PC-3 (cell line): ENCODE data around the gene ORAI2. TPM values are rescaled to one million over a fixed set of nuclear protein-coding genes. Genes with fewer than 3 reads are reported as not detected.
"Not testable (repeated sequence)": the region's sequence is repeated elsewhere in the genome, so short reads cannot be mapped to it uniquely, and the experiment has no call there.

Source experiments
- ATAC-seq: fragments of 200-7000 bp; cut with Tn5 transposase; 2 replicates; pipeline ENCODE4 v1.9.1; 2020; ENCODE audit warnings: mild to moderate bottlenecking, moderate library complexity
- BruUV-seq: library from RNA; stranded (reverse); fragments of 400-500 nt; replicated peaks from 2 replicates; lab custom pipeline; 2021; lab: Mats Ljungman, UMichigan
- CTCF ChIA-PET: fragments of 300-600 bp; sonication (Branson Sonifier 250); formaldehyde crosslinking; loops from one replicate; lab custom pipeline; 2022; ENCODE audit warnings: antibody characterized with exemption; lab: Charles Lee
- POLR2A ChIA-PET: fragments of 300-600 bp; sonication (Branson Sonifier 250); formaldehyde crosslinking; loops from one replicate; lab custom pipeline; 2022; ENCODE audit warnings: antibody characterized with exemption; ENCODE audit not compliant: unreplicated experiment; lab: Charles Lee
- DNase-seq: peaks from one replicate; pipeline ENCODE4 v3.0.0-alpha.2; 2015
- H2AFZ ChIP-seq: fragments of 300-600 bp; sonication (generic); 2 replicates; pipeline ENCODE4 v1.6.0; 2016; ENCODE audit warnings: antibody characterized with exemption, low read length
- H3F3A ChIP-seq: fragments of 300-600 bp; sonication (generic); one replicate; pipeline ENCODE4 v1.6.0; 2017; ENCODE audit warnings: antibody characterized with exemption, low read length, control low read depth, mild to moderate bottlenecking; ENCODE audit not compliant: unreplicated experiment
- H3K27ac ChIP-seq: fragments of 300-600 bp; sonication (generic); 2 replicates; pipeline ENCODE4 v1.5.1; 2016; ENCODE audit warnings: mild to moderate bottlenecking, low read length
- H3K27me3 ChIP-seq: fragments of 300-600 bp; sonication (generic); 2 replicates; pipeline ENCODE4 v1.6.1; 2016; ENCODE audit warnings: low read length, mixed read lengths
- H3K36me3 ChIP-seq: fragments of 300-600 bp; sonication (generic); 2 replicates; pipeline ENCODE4 v1.6.1; 2016; ENCODE audit warnings: low read depth, mixed run types, low read length, mixed read lengths
- H3K4me1 ChIP-seq: fragments of 300-600 bp; sonication (generic); 2 replicates; pipeline ENCODE4 v1.5.1; 2016; ENCODE audit warnings: low read length; ENCODE audit not compliant: insufficient read depth
- H3K4me2 ChIP-seq: fragments of 300-600 bp; sonication (generic); 2 replicates; pipeline ENCODE4 v1.6.0; 2016; ENCODE audit warnings: low read length
- H3K4me3 ChIP-seq: fragments of 300-600 bp; sonication (generic); 2 replicates; pipeline ENCODE4 v1.5.1; 2016; ENCODE audit warnings: mild to moderate bottlenecking, low read length, mixed read lengths
- H3K79me2 ChIP-seq: fragments of 300-600 bp; sonication (generic); 2 replicates; pipeline ENCODE4 v1.6.1; 2017; ENCODE audit warnings: low read length, mixed read lengths
- H3K9ac ChIP-seq: fragments of 300-600 bp; sonication (generic); 2 replicates; pipeline ENCODE4 v1.6.0; 2016; ENCODE audit warnings: mild to moderate bottlenecking, low read length
- H3K9me2 ChIP-seq: fragments of 300-600 bp; sonication (generic); replicated peaks from 2 replicates; pipeline ENCODE4 v1.6.1; 2016; ENCODE audit warnings: mixed run types, low read length, mixed read lengths
- H3K9me3 ChIP-seq: fragments of 300-600 bp; sonication (generic); 2 replicates; pipeline ENCODE4 v1.6.1; 2016; ENCODE audit warnings: low read length, mixed read lengths
- H4K20me1 ChIP-seq: fragments of 300-600 bp; sonication (generic); 2 replicates; pipeline ENCODE4 v1.6.1; 2016; ENCODE audit warnings: low read length, mixed read lengths
- EZH2 ChIP-seq: fragments of 300-600 bp; sonication (generic); IDR thresholded peaks from one replicate; pipeline ENCODE4 v1.6.1; 2017; ENCODE audit warnings: antibody characterized with exemption, mild to moderate bottlenecking, low read length; ENCODE audit not compliant: unreplicated experiment
- EZH2phosphoT487 ChIP-seq: fragments of 300-600 bp; sonication (generic); IDR thresholded peaks from 2 replicates; pipeline ENCODE4 v1.6.1; 2018; ENCODE audit warnings: mild to moderate bottlenecking, antibody characterized with exemption, low read length, borderline replicate concordance
- intact Hi-C: fragments of 100-400 bp; cut with micrococcal nuclease; formaldehyde crosslinking; loops from 2 replicates; pipeline ENCODE4 v1.9.0; 2023
- total RNA-seq: library from RNA; depleted of rRNA; stranded (reverse); fragments of >200 nt; gene quantifications from 2 replicates; pipeline ENCODE4 v1.2.3, GENCODE V29; 2014
- TF ChIP-seq, protein P1 (sequence below): fragments of 300-600 bp; sonication (generic); conservative IDR thresholded peaks from 2 replicates; pipeline ENCODE4 v1.5.1; 2017; ENCODE audit warnings: antibody characterized with exemption, low read depth, mild to moderate bottlenecking, low read length

ORAI2 gene
- total RNA-seq, 1 experiment from 2014 or later = 20.8 TPM

DNA sequence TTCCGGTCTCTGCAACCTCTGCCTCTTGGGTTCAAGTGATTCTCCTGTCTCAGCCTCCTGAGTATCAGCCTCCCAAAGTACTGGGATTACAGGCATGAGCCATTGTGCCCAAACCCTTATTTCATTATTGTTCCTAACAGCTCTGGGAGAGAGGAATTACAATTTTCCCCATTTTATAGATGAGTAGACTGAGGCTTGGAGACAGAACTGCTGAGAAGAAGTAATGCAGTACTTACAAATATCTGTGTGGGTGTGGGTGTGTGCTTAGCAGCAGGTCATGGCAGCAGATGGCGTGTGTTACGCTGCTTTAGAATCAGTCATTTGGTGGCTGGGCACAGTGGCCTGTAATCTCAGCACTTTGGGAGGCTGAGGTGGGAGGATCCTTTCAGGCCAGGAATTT lies 29.8 kb upstream of the ORAI2 start:
- Histone ChIP-seq H3K4me1 (no peaks in the 10 kb centered on the region), H3K4me3 (no peak overlapping the region), H3K27me3 (no peaks in the 10 kb centered on the region), H2AFZ (no peak overlapping the region), H4K20me1 (no peaks in the 10 kb centered on the region), H3K9me2 (no peaks in the 10 kb centered on the region), H3F3A (no peaks in the 10 kb centered on the region), H3K4me2 (no peak overlapping the region), H3K9ac (no peak overlapping the region), H3K9me3 (no peaks in the 10 kb centered on the region), H3K27ac (no peak overlapping the region), H3K36me3 (peaks cover 41% of the 10 kb centered on the region), H3K79me2 (no peaks in the 10 kb centered on the region)
- DNase-seq (no peak), ATAC-seq (no peak)
- CTCF ChIA-PET = no interaction called here
- intact Hi-C loops = no loop called here
- no peak for TF ChIP-seq EZH2phosphoT487
- TF ChIP-seq EZH2 = no peak
- TF ChIP-seq, protein P1, sequence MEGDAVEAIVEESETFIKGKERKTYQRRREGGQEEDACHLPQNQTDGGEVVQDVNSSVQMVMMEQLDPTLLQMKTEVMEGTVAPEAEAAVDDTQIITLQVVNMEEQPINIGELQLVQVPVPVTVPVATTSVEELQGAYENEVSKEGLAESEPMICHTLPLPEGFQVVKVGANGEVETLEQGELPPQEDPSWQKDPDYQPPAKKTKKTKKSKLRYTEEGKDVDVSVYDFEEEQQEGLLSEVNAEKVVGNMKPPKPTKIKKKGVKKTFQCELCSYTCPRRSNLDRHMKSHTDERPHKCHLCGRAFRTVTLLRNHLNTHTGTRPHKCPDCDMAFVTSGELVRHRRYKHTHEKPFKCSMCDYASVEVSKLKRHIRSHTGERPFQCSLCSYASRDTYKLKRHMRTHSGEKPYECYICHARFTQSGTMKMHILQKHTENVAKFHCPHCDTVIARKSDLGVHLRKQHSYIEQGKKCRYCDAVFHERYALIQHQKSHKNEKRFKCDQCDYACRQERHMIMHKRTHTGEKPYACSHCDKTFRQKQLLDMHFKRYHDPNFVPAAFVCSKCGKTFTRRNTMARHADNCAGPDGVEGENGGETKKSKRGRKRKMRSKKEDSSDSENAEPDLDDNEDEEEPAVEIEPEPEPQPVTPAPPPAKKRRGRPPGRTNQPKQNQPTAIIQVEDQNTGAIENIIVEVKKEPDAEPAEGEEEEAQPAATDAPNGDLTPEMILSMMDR = no peak
- POLR2A ChIA-PET = no interaction called here
- BruUV-seq = no TSS peak

DNA sequence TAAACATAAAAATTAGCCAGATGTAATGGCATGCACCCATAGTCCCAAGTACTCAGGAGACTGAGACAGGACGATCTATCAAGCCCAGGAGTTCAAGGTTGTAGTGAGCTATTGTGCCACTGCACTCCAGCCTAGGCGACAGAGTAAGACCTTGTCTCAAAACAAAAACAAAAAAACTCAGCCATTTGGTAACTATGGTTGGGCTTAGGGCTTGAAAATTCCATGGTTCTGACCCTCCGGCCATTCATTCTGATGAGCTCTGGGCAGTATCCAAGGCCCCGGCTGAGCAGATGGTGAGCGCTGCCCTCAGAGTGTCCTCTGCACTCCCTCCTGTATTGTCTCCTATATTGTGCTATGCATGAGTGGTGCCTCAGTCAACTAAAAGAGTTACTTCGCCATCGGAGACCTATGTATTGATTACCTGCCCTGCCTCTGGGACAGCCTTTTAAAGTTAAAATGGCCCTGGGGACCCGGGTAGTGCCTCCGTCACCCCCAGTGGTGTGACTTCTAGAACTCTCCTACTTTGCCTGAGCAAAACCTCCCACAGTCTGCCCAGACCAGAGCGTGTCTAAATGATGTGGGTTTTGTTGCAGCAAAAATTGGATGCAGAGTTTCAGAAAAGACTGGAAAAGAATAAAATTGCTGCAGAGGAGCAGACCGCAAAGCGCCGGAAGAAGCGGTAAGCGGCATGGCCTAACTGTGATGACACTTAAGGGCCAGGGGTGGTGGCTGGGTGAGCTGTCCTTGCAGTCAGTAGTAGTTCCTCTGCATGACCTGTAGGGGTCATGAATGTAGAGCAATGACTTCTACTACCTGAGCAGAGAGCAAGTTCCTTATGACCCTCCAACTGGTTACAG lies 29.1 kb upstream of the ORAI2 start:
- Histone ChIP-seq H3K27me3 (no peaks in the 10 kb centered on the region), H3F3A (no peaks in the 10 kb centered on the region), H3K9me3 (no peaks in the 10 kb centered on the region), H3K4me2 (no peak overlapping the region), H3K4me1 (no peaks in the 10 kb centered on the region), H3K4me3 (no peak overlapping the region), H3K79me2 (no peaks in the 10 kb centered on the region), H3K9ac (no peak overlapping the region), H3K9me2 (no peaks in the 10 kb centered on the region), H2AFZ (no peak overlapping the region), H3K36me3 (peaks cover 40% of the 10 kb centered on the region), H3K27ac (no peak overlapping the region), H4K20me1 (no peaks in the 10 kb centered on the region)
- ChIA-PET POLR2A (interaction anchor here (0.6 kb wide), 1 partner anchor 61 kb away, joined by 5 read pairs; no protein-coding TSS in a partner anchor), CTCF (interaction anchor here (0.7 to 1.1 kb wide), 3 partner anchors 46 to 61 kb away, joined by 3 to 4 read pairs (median 3); no protein-coding TSS in a partner anchor)
- BruUV-seq = no TSS peak
- intact Hi-C loops = loop anchor here (2.0 kb wide), 1 partner anchor 61 kb away; the partner anchor contains the start of genes ALKBH4 and LRWD1
- no peak for TF ChIP-seq EZH2phosphoT487
- TF ChIP-seq, protein P1 = peak; percentile 57
- DNase-seq (peak; percentile 59), ATAC-seq (peak; percentile 98)

DNA sequence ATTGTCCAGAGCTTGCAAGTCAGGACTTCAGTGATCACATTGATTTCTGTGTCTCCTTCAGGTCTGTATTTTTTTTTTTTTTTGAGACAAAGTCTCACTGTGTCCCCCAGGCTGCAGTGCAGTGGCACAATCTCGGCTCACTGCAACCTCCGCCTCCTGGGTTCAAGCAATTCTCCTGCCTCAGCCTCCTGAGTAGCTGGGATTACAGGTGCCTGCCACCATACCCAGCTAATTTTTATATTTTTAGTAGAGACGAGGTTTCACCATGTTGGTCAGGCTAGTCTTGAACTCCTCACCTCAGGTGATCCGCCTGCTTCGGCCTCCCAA lies 28.6 kb upstream of the ORAI2 start:
- POLR2A ChIA-PET, BruUV-seq: not testable (repeated sequence)
- H3K36me3 ChIP-seq = peaks cover 40% of the 10 kb centered on the region

More for the DNA sequence above, 28.6 kb upstream of the ORAI2 start:
- H3K9me2 ChIP-seq, H4K20me1 ChIP-seq, H3K4me3 ChIP-seq, H3F3A ChIP-seq, H3K4me2 ChIP-seq, H3K27me3 ChIP-seq, H2AFZ ChIP-seq, H3K27ac ChIP-seq, DNase-seq, H3K9me3 ChIP-seq, ATAC-seq, H3K4me1 ChIP-seq, H3K79me2 ChIP-seq, H3K9ac ChIP-seq: not testable (repeated sequence)
- CTCF ChIA-PET = interaction anchor here (0.7 to 1.1 kb wide), 3 partner anchors 45 to 61 kb away, joined by 3 to 4 read pairs (median 3); no protein-coding TSS in a partner anchor
- intact Hi-C loops = loop anchor here (2.0 kb wide), 1 partner anchor 60 kb away; the partner anchor contains the start of genes ALKBH4 and LRWD1
